HEK293T (cell line): ENCODE measurements around the gene RET.

Source experiments
- BHLHE40 ChIP-seq: fragments of 450-650 bp; IDR thresholded peaks from 2 replicates; pipeline ENCODE4 v1.6.1; 2016; ENCODE audit warnings: mild to moderate bottlenecking, moderate library complexity, borderline replicate concordance
- ELF4 ChIP-seq: fragments of 450-650 bp; IDR thresholded peaks from 2 replicates; pipeline ENCODE4 v1.6.1; 2017; ENCODE audit warnings: antibody characterized with exemption
- FOXA1 ChIP-seq: fragments of 450-650 bp; IDR thresholded peaks from 2 replicates; pipeline ENCODE4 v1.6.1; 2016; ENCODE audit warnings: mild to moderate bottlenecking
- FOXM1 ChIP-seq: fragments of 450-650 bp; IDR thresholded peaks from 2 replicates; pipeline ENCODE4 v1.6.1; 2017; ENCODE audit warnings: mild to moderate bottlenecking, borderline replicate concordance
- L3MBTL2 ChIP-seq: fragments of 450-650 bp; conservative IDR thresholded peaks from 2 replicates; pipeline ENCODE4 v1.6.1; 2016; ENCODE audit warnings: mild to moderate bottlenecking
- SP1 ChIP-seq: fragments of 450-650 bp; IDR thresholded peaks from 2 replicates; pipeline ENCODE4 v1.6.1; 2017
- SUZ12 ChIP-seq: fragments of 450-650 bp; IDR thresholded peaks from 2 replicates; pipeline ENCODE4 v1.6.1; 2016; ENCODE audit warnings: mild to moderate bottlenecking
- TF ChIP-seq, protein P1 (sequence below): fragments of 450-650 bp; IDR thresholded peaks from 2 replicates; pipeline ENCODE4 v1.6.1; 2016

DNA sequence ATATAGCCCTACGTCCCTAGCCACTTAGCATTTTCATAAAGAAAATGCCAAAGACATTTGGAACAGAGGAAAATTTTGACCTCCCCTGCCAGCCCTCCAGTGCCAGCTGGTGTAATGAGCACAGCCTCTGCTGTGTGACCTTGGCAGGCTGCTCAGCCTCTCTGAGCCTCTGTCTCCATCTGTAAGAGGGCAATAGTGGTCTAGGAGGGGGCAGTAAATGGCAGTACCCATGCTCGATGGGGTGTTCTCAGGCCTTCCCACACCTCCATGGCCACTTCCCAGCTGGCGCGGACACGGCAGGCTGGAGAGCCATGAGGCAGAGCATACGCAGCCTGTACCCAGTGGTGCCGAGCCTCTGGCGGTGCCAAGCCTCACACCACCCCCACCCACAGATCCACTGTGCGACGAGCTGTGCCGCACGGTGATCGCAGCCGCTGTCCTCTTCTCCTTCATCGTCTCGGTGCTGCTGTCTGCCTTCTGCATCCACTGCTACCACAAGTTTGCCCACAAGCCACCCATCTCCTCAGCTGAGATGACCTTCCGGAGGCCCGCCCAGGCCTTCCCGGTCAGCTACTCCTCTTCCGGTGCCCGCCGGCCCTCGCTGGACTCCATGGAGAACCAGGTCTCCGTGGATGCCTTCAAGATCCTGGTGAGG lies 37.3 kb downstream of the RET start:
- TF ChIP-seq SP1 (no peak), FOXA1 (no peak), L3MBTL2 (no peak), ELF4 (no peak), FOXM1 (no peak), BHLHE40 (no peak), SUZ12 (no peak)
- TF ChIP-seq, protein P1, sequence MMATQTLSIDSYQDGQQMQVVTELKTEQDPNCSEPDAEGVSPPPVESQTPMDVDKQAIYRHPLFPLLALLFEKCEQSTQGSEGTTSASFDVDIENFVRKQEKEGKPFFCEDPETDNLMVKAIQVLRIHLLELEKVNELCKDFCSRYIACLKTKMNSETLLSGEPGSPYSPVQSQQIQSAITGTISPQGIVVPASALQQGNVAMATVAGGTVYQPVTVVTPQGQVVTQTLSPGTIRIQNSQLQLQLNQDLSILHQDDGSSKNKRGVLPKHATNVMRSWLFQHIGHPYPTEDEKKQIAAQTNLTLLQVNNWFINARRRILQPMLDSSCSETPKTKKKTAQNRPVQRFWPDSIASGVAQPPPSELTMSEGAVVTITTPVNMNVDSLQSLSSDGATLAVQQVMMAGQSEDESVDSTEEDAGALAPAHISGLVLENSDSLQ: no peak
